Stimulated activated CD4-positive, alpha-beta T cell treated with anti-CD3 and anti-CD28 coated beads, TNF-alpha, amount 100 ng/mL, for 1 hour (primary cell): ENCODE measurements around the gene SLC22A13.
"Not testable (repeated sequence)": the region's sequence is repeated elsewhere in the genome, so short reads cannot be mapped to it uniquely, and the experiment has no call there.

Experiments
- DNase-seq, 3 donors: peaks; one replicate each; pipeline ENCODE4 v3.0.0-alpha.2; 2020; ENCODE audit warnings: low read depth in 3 of 3, low spot score in 1 of 3

Gene SLC22A13

GRCh38 chr3:38264353-38264771 lies 1.2 kb upstream of the SLC22A13 start:
- no peak for DNase-seq

GRCh38 chr3:38264779-38265178 lies 833 bp upstream of the SLC22A13 start:
- no peak for DNase-seq

- no peak for DNase-seq
These were observed 1.2 kb downstream of the SLC22A13 start for GRCh38 chr3:38266810-38267209.

- no peak for DNase-seq
These were observed 2.0 kb downstream of the SLC22A13 start for GRCh38 chr3:38267662-38268061.

- no peak for DNase-seq
These were observed 2.5 kb downstream of the SLC22A13 start for GRCh38 chr3:38268087-38268486.

- no peak for DNase-seq
These were observed 2.9 kb downstream of the SLC22A13 start for GRCh38 chr3:38268522-38268921.

GRCh38 chr3:38270606-38271005 lies 5.0 kb downstream of the SLC22A13 start:
- no peak for DNase-seq

- no peak for DNase-seq
These were observed 5.9 kb downstream of the SLC22A13 start for GRCh38 chr3:38271553-38271952.

- DNase-seq = no peak
These were observed 9.4 kb downstream of the SLC22A13 start for GRCh38 chr3:38274864-38275649.

GRCh38 chr3:38275658-38276057 lies 10.0 kb downstream of the SLC22A13 start:
- DNase-seq = no peak

- no peak for DNase-seq
These were observed 10.7 kb downstream of the SLC22A13 start for GRCh38 chr3:38276081-38276916.

- DNase-seq = no peak
These were observed 11.5 kb downstream of the SLC22A13 start for GRCh38 chr3:38276917-38277630.

GRCh38 chr3:38278841-38279240 lies 13.2 kb downstream of the SLC22A13 start:
- DNase-seq = no peak

GRCh38 chr3:38281895-38282686 lies 16.5 kb downstream of the SLC22A13 start, which contains the start of gene SLC22A14:
Gene SLC22A14 (plus strand): TSS chr3:38282294. CDS start chr3:38306027, 23,733 bp downstream.
- no peak for DNase-seq

- no peak for DNase-seq
These were observed 18.5 kb downstream of the SLC22A13 start for GRCh38 chr3:38283810-38284755.

GRCh38 chr3:38284756-38285150 lies 19.1 kb downstream of the SLC22A13 start:
- DNase-seq = no peak

- DNase-seq = not testable (repeated sequence)
These were observed 23.9 kb downstream of the SLC22A13 start for GRCh38 chr3:38289286-38290217.

GRCh38 chr3:38297053-38297452 lies 31.4 kb downstream of the SLC22A13 start:
- DNase-seq = not testable (repeated sequence)
